Skin epidermis (tissue), 12 donors: ENCODE results near the gene PCP4L1.
"Not testable (repeated sequence)": the region's sequence is repeated elsewhere in the genome, so short reads cannot be mapped to it uniquely, and the experiment has no call there.

ENCODE experiments used
- H3K27ac ChIP-seq, 21 experiments: fragments of 200-600 bp; sonication (generic) in 11 of 21; one replicate each; pipeline ENCODE4 v1.5.0; 2020; ENCODE audit warnings: mild to moderate bottlenecking in 3 of 21, inconsistent platforms in 2 of 21, moderate library complexity in 2 of 21
- H3K4me3 ChIP-seq, 7 experiments: fragments of 200-600 bp; sonication (generic) in 2 of 7; one replicate each; pipeline ENCODE4 v1.5.0; 2020; ENCODE audit warnings: inconsistent platforms in 2 of 7, mild to moderate bottlenecking in 2 of 7, moderate library complexity in 1 of 7

PCP4L1 gene

DNA sequence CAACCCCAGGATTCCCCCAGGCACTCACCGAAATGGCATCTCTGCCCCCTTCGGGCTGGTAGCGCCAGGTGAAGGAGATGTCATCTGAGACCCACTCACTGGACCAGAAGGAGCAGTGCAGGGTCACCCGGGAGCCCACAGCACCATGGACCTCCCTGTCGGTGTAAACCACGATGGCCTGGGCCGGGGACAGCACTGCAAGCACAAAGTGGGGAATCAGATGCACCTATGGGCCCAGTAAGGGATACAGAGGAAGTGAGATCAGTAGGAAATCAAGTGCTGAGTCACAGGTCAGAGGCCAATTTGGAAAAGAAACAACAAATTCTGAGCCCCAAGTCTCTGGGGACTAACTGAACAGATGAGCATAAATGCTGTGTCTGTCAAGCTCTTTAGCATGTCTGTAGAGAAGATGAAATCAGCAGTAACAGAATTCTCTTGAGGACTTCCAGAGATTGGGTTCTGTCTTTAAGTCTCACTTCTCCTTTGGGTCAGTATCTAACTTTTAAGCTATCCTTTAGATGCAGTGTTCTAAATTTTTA is 48.8 kb downstream of the PCP4L1 start:
- peak overlapping the region in 3 of 21 experiments; percentile 1 to 49 (median 16) for H3K27ac ChIP-seq
- no peak overlapping the region for H3K4me3 ChIP-seq

DNA sequence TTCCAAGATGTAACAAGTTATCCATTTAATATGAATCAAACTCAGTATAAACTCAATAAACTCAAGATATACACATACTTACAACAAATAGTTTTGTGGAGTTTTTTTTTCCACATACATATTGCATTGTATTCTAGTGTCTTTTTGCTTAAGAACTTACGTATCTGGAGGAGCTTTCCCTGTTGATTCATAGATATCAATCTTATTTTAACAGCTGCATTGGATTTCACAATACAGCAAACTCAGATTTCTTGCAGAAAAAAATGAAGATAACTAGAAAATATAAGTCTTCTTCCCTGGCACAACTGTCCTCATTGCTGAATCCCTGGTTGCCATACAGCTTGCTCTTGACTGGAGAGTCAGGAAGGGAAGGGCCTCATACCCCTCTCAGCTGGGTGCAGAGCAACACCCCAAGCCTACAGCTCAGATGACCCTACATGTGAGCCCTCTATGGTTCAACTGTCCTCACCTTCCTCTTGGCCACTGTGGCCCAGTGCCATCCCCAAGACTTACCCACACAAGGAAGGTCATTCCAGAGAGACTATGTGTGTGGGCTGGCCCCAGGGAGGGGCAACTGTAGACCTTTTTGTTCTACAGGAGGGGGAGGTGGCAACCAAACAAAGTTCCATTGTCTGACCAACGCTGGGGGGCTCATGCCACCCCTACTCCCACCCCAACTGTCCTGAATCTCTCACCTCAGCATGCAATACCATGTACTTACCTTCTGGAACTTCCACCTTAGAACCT is 49.5 kb downstream of the PCP4L1 start:
- Histone ChIP-seq H3K27ac (no peak overlapping the region), H3K4me3 (no peak overlapping the region)

DNA sequence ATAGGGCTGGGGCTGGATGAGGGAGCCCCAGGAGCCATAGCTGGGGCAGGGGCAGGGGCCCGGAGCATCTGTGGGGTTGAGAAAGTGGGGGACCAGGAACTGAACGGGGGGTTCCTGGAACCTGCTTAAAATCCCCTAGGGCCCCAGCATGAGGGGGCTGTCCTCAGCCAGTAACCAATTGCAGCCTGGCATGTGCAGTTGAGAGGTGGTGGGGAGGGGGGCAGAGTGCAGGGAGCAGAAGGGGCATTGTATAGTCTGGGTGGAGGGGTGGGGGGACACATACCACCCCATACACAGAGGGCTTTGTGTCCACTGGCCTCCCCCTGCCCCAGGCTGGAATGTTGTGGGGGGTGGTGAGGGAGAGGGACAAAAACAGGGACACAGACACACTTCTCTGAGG is 51.3 kb downstream of the PCP4L1 start, which contains the start of gene MPZ:
MPZ (minus strand) TSS at position 101 of the 400 bp plus-strand sequence; CDS start at position 38, 63 bp downstream.
- H3K4me3 ChIP-seq, result no peak within 1 kb of the TSS
- no peak within 1 kb of the TSS for H3K27ac ChIP-seq

DNA sequence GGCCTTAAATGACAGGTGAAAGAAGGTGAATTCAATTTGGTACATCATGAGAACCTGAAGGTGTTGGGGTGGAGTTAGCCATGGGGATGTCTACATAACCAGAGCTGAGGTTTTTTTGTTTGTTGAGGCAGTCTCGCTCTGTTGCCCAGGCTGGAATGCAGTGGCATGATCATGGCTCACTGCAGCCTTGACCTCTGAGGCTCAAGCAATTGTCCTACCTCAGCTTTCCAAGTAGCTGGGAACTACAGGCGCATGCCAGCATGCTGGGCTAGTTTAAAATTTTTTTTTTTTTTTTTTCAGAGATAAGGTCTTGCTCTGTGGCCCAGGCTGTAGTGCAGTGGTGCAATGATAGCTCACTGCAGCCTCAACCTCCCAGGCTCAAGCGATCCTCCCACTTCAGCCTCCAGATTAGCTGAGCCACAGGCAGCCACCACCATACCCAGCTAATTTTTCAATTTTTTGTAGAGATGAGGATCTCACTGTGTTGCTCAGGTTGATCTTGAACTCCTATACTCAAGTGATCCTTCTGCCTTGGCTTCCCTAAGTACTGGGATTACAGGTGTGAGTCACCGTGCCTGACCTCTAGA is 53.1 kb downstream of the PCP4L1 start:
- H3K27ac ChIP-seq, result no peak overlapping the region
- no peak overlapping the region for H3K4me3 ChIP-seq

DNA sequence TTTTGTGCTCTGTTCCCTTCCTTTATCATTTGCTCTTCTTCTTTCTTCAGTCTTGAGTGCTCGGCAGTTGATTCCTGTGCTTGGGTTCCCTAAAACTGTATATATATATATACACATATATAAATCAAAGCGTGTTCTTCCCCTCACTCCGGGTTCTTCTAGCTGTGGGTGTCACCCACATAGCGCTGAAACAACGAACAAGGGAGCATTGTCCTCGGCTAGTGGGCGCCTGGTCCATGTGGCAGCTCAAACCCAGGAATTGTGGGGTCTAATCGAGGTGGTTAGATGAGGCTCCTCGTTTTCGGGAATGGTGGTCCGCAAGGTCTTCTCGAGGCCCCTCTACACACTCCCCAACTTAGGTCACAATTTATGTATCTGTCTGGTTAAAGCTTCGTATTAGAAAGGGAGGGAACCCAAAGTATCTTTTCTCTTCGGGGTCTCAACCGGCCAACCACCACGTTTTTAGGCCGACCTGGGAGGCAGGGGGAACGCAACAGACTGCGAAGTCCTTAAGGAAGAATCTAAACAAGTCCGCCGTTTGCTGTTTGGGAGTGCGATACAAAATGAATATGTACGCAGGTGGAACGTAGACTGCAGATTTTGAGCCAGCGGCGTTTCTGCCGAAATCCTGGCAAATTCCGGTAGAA is 55.1 kb downstream of the PCP4L1 start:
- Histone ChIP-seq H3K4me3 (peak overlapping the region; percentile 67 to 98 (median 77)), H3K27ac (peak overlapping the region; percentile 84 to 99 (median 96))

DNA sequence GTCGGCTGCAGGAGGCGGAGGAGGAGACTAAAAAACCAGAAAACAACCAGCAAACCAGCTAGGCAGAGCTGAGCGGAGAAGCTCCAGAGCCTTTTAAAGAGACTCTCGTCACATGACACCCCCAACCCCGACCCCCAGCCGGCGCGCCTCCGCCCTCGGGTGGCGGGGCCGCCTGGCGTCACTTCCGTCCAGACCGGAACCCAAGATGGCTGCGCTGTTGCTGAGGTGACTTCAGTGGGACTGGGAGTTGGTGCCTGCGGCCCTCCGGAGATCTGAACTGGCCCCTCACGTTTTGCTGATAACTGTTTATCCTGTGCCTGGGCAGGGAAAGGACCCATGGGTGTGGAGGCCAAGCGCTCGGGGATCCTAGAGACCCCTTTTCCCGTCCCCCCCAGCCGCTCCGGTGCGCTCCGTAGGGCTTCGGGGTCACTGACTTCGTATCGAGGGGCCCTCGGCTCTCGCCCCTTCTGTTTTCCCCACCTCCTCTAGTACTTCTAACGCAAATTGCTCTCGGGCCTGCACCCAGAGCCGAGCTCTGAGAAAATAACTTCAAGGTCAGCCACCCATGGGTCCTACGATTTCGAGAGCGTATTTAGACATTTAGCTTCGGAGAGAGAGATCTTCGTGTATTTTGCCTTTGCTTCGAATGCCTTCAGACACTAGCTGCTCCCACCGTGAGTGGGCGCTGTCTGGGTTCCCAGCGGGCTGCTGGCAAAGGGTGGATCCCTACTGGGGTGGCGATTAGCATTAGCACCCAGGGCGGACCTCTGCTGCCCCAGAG is 55.8 kb downstream of the PCP4L1 start, which contains the start of gene SDHC:
SDHC (plus strand) TSS at position 181 of the 781 bp plus-strand sequence; CDS start at position 206, 25 bp downstream.
- Histone ChIP-seq H3K27ac (peak within 1 kb of the TSS; percentile 84 to 99 (median 96)), H3K4me3 (peak within 1 kb of the TSS; percentile 67 to 98 (median 77))

DNA sequence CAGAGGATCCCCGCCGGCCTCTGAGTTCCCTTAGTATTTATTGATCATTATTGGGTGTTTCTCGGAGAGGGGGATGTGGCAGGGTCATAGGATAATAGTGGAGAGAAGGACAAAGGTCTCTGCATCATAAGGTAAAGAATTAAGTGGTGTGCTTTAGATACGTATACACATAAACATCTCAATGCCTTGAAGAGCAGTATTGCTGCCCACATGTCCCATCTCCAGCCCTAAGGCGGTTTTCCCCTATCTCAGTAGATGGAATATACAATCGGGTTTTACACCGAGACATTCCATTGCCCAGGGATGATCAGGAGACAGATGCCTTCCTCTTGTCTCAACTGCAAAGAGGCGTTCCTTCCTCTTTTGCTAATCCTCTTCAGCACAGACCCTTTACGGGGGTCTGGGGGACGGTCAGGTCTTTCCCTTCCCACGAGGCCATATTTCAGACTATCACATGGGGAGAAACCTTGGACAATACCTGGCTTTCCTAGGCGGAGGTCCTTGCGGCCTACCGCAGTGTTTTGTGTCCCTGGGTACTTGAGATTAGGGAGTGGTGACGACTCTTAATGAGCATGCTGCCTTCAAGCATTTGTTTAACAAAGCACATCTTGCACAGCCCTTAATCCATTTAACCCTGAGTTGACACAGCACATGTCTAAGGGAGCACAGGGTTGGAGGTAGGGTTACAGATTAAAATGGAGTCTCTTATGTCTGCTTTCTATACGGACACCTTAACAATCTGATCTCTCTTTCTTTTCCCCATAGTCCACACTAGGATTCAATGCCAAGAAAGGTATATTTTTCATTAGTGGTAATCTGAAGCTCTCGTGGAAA is 57.5 kb downstream of the PCP4L1 start:
- H3K4me3 ChIP-seq, result not testable (repeated sequence)

DNA sequence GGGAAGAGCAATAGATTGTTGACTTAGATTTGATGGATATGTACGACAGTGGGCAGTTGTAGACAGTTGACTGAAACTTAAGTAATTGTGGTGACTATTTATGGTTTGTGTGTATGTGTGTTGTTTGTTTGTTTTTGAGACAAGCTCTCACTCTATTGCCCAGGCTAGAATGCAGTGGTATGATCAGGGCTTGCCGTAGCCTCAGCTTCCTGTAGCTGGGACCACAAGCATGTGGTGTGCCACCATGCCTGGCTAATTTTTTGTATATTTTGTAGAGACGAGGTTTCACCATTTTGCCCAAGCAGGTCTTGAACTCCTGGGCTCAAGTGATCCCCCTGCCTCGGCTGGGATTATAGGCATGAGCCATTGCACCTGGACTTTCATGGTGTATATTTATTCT is 65.5 kb downstream of the PCP4L1 start:
- no peak overlapping the region for H3K27ac ChIP-seq
- no peak overlapping the region for H3K4me3 ChIP-seq

More for the DNA sequence above, 57.5 kb downstream of the PCP4L1 start:
- not testable (repeated sequence) for H3K27ac ChIP-seq

DNA sequence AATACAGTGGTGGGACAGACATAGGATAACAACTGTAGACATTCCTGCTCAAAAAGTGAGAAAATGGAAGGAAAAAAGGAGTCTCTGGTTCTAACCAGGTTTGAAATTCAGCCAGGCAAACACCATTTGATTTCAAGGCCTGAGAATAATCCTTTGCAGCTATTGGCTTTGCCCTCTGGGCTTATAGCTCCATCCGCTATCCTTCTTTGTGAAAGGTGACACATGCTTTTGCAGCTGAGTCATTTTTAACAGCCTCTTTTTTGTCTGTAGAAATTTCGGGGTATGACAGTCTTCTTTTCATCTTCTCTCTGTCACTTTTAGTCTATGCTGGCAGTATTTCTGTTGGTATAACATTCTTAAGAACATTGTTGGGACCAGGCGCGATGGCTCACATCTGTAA is 71.8 kb downstream of the PCP4L1 start:
- Histone ChIP-seq H3K4me3 (no peak overlapping the region), H3K27ac (no peak overlapping the region)

DNA sequence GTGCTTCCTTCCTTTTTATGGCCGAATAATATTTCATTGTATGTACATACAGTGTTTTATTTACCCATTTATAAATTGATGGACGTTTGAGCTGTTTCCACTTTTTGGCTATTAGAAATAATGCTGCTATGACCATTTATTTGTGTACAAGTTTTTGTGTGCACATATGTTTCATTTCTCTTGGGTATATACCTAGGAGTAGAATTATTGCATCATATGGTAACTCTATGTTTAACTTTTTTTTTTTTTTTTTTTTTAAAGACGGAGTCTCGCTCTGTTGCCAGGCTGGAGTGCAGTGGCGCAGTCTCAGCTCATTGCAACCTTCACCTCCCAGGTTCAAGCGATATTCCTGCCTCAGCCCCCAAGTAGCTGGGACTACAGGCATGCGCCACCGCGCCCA is 74.6 kb downstream of the PCP4L1 start:
- Histone ChIP-seq H3K27ac (no peak overlapping the region), H3K4me3 (no peak overlapping the region)
